Measurements from ENCODE around the gene SDF2L1. TPM values are rescaled to one million over a fixed set of nuclear protein-coding genes. Genes with fewer than 3 reads are reported as not detected.

Gene SDF2L1
- total RNA-seq, 2 donors from 2014 or later: 25.9 to 40.5 TPM

GRCh38 chr22:21680830-21681565 lies 38.9 kb downstream of the SDF2L1 start:
- H3K36me3 ChIP-seq: peaks cover 28% of the 10 kb centered on the region
- H3K4me1 ChIP-seq: no peaks in the 10 kb centered on the region
- no peak for TF ChIP-seq CTCF (IDR thresholded peaks at IDR 0.05)
- H3K27ac ChIP-seq: no peak overlapping the region
- no peaks in the 10 kb centered on the region for H3K9me3 ChIP-seq
- H3K4me3 ChIP-seq: no peak overlapping the region
- no peaks in the 10 kb centered on the region for H3K27me3 ChIP-seq
- DNase-seq (ENCODE audit: low spot score): no peak

- no peak for DNase-seq (ENCODE audit: low spot score)
- H3K4me3 ChIP-seq: no peak overlapping the region
- TF ChIP-seq CTCF (IDR thresholded peaks at IDR 0.05): no peak
- no peaks in the 10 kb centered on the region for H3K9me3 ChIP-seq
- no peak overlapping the region for H3K27ac ChIP-seq
- no peaks in the 10 kb centered on the region for H3K27me3 ChIP-seq
- peaks cover 36% of the 10 kb centered on the region for H3K36me3 ChIP-seq
- no peaks in the 10 kb centered on the region for H3K4me1 ChIP-seq
These were observed 39.7 kb downstream of the SDF2L1 start for GRCh38 chr22:21681566-21682370.

- H3K27me3 ChIP-seq: no peaks in the 10 kb centered on the region
- no peaks in the 10 kb centered on the region for H3K4me1 ChIP-seq
- no peak overlapping the region for H3K4me3 ChIP-seq
- no peak overlapping the region for H3K27ac ChIP-seq
- no peak for TF ChIP-seq CTCF (IDR thresholded peaks at IDR 0.05)
- DNase-seq (ENCODE audit: low spot score): no peak
- peaks cover 44% of the 10 kb centered on the region for H3K36me3 ChIP-seq
- H3K9me3 ChIP-seq: no peaks in the 10 kb centered on the region
These were observed 40.5 kb downstream of the SDF2L1 start for GRCh38 chr22:21682385-21683175.

- TF ChIP-seq CTCF (IDR thresholded peaks at IDR 0.05): no peak
- no peaks in the 10 kb centered on the region for H3K27me3 ChIP-seq
- no peak overlapping the region for H3K27ac ChIP-seq
- peaks cover 48% of the 10 kb centered on the region for H3K36me3 ChIP-seq
- H3K9me3 ChIP-seq: no peaks in the 10 kb centered on the region
- DNase-seq (ENCODE audit: low spot score): no peak
- H3K4me1 ChIP-seq: no peaks in the 10 kb centered on the region
- H3K4me3 ChIP-seq: no peak overlapping the region
These were observed 41.3 kb downstream of the SDF2L1 start for GRCh38 chr22:21683401-21683811.

GRCh38 chr22:21684492-21685163 lies 42.5 kb downstream of the SDF2L1 start:
- no peaks in the 10 kb centered on the region for H3K27me3 ChIP-seq

More at GRCh38 chr22:21684492-21685163, 42.5 kb downstream of the SDF2L1 start:
- Histone ChIP-seq H3K4me3 (no peak overlapping the region), H3K4me1 (no peaks in the 10 kb centered on the region), H3K9me3 (no peaks in the 10 kb centered on the region), H3K36me3 (peaks cover 57% of the 10 kb centered on the region), H3K27ac (no peak overlapping the region)
- no peak for DNase-seq (ENCODE audit: low spot score)
- TF ChIP-seq CTCF (IDR thresholded peaks at IDR 0.05): no peak

Data from right atrium auricular region (tissue), 2 donors.